Urinary bladder (tissue), 4 donors: ENCODE results near the gene GARNL3. TPM values are rescaled to one million over a fixed set of nuclear protein-coding genes. Genes with fewer than 3 reads are reported as not detected.
A peak's percentile ranks its signal among the peaks of the same experiment; 100 is the strongest.

Source experiments
- DNase-seq: peaks from one replicate; pipeline ENCODE4 v3.0.0-alpha.2; 2015; ENCODE audit errors: extremely low spot score
- H3K27ac ChIP-seq: one replicate; pipeline ENCODE4 v1.5.1; 2013; ENCODE audit warnings: low read depth, mild to moderate bottlenecking, moderate library complexity
- H3K36me3 ChIP-seq: one replicate; pipeline ENCODE4 v1.6.1; 2013; ENCODE audit warnings: mild to moderate bottlenecking, moderate library complexity; ENCODE audit not compliant: insufficient read depth
- H3K4me1 ChIP-seq: one replicate; pipeline ENCODE4 v1.6.1; 2013; ENCODE audit warnings: mild to moderate bottlenecking, moderate library complexity; ENCODE audit not compliant: insufficient read depth
- H3K4me3 ChIP-seq: one replicate; pipeline ENCODE4 v1.5.1; 2013; ENCODE audit warnings: low read depth, low read length
- WGBS: extraction: QIAGEN DNeasy Blood & Tissue Kit; methylation state at CpG from one replicate; pipeline ENCODE4 v1.1.7; 2013; 5-methylcytosine and 5-hydroxymethylcytosine counted together
- polyA plus RNA-seq: library from polyadenylated mRNA; stranded (reverse); fragments of 200-250 nt; gene quantifications from one replicate; pipeline ENCODE4 v1.2.3, GENCODE V29; 2013
- total RNA-seq: library from RNA; depleted of rRNA; stranded (reverse); fragments of >200 nt; gene quantifications from one replicate; pipeline ENCODE4 v1.2.3, GENCODE V29; 2014
- donor health status: healthy with polysubstance abuse.
- donor health status: healthy.

The GARNL3 gene
- total and polyA plus RNA-seq, 2 donors: 22.0 to 58.0 TPM

- Histone ChIP-seq H3K27ac (no peak overlapping the region), H3K36me3 (no peaks in the 10 kb centered on the region), H3K4me1 (no peaks in the 10 kb centered on the region), H3K4me3 (peak overlapping the region; percentile 73)
- DNase-seq: no peak
- WGBS: 25% methylated on average over 41 of the region's 42 CpGs
Observed at GRCh38 chr9:127225801-127226625, 38.6 kb upstream of the GARNL3 start.

GRCh38 chr9:127229691-127230417, 34.7 kb upstream of the GARNL3 start:
- Histone ChIP-seq H3K36me3 (no peaks in the 10 kb centered on the region), H3K4me1 (no peaks in the 10 kb centered on the region), H3K27ac (no peak overlapping the region), H3K4me3 (no peak overlapping the region)
- 95% methylated on average over 4 of the region's 4 CpGs for WGBS
- no peak for DNase-seq

- Histone ChIP-seq H3K36me3 (no peaks in the 10 kb centered on the region), H3K27ac (no peak overlapping the region), H3K4me1 (no peaks in the 10 kb centered on the region), H3K4me3 (no peak overlapping the region)
- no peak for DNase-seq
- WGBS: 93% methylated on average over 3 of the region's 3 CpGs
Observed at GRCh38 chr9:127231666-127232065, 32.9 kb upstream of the GARNL3 start.

GRCh38 chr9:127232833-127233549, 31.6 kb upstream of the GARNL3 start:
- Histone ChIP-seq H3K27ac (no peak overlapping the region), H3K4me1 (no peaks in the 10 kb centered on the region), H3K4me3 (no peak overlapping the region), H3K36me3 (no peaks in the 10 kb centered on the region)
- DNase-seq: no peak
- WGBS: 89% methylated on average over 4 of the region's 4 CpGs

GRCh38 chr9:127233550-127233949, 31.0 kb upstream of the GARNL3 start:
- 51% methylated on average over 4 of the region's 4 CpGs for WGBS
- Histone ChIP-seq H3K36me3 (no peaks in the 10 kb centered on the region), H3K4me3 (no peak overlapping the region), H3K27ac (no peak overlapping the region), H3K4me1 (no peaks in the 10 kb centered on the region)
- no peak for DNase-seq

GRCh38 chr9:127233989-127234388, 30.6 kb upstream of the GARNL3 start:
- no peak overlapping the region for H3K4me3 ChIP-seq
- H3K27ac ChIP-seq: no peak overlapping the region
- DNase-seq: no peak
- no peaks in the 10 kb centered on the region for H3K36me3 ChIP-seq
- no peaks in the 10 kb centered on the region for H3K4me1 ChIP-seq
- 53% methylated on average over 1 of the region's 1 CpG for WGBS

GRCh38 chr9:127237801-127238200, 26.8 kb upstream of the GARNL3 start:
- H3K4me1 ChIP-seq: no peaks in the 10 kb centered on the region
- H3K27ac ChIP-seq: no peak overlapping the region
- H3K4me3 ChIP-seq: no peak overlapping the region
- no peak for DNase-seq
- WGBS: 88% methylated on average over 4 of the region's 4 CpGs
- H3K36me3 ChIP-seq: no peaks in the 10 kb centered on the region

GRCh38 chr9:127241354-127241753, 23.2 kb upstream of the GARNL3 start:
- no peak for DNase-seq

GRCh38 chr9:127244609-127245601, 19.7 kb upstream of the GARNL3 start:
- H3K36me3 ChIP-seq: no peaks in the 10 kb centered on the region

More at GRCh38 chr9:127241354-127241753, 23.2 kb upstream of the GARNL3 start:
- Histone ChIP-seq H3K36me3 (no peaks in the 10 kb centered on the region), H3K4me1 (no peaks in the 10 kb centered on the region), H3K27ac (no peak overlapping the region), H3K4me3 (no peak overlapping the region)
- 90% methylated on average over 2 of the region's 2 CpGs for WGBS

GRCh38 chr9:127245637-127246164, 18.9 kb upstream of the GARNL3 start:
- peak overlapping the region; percentile 49 for H3K4me3 ChIP-seq
- H3K27ac ChIP-seq: no peak overlapping the region
- no peak for DNase-seq
- 77% methylated on average over 8 of the region's 8 CpGs for WGBS
- H3K36me3 ChIP-seq: no peaks in the 10 kb centered on the region
- no peaks in the 10 kb centered on the region for H3K4me1 ChIP-seq

More at GRCh38 chr9:127244609-127245601, 19.7 kb upstream of the GARNL3 start:
- DNase-seq: peak; percentile 88
- peak overlapping the region; percentile 49 for H3K4me3 ChIP-seq
- peak overlapping the region; percentile 65 for H3K27ac ChIP-seq
- H3K4me1 ChIP-seq: no peaks in the 10 kb centered on the region
- 7% methylated on average over 53 of the region's 53 CpGs for WGBS

- no peak overlapping the region for H3K4me3 ChIP-seq
- 90% methylated on average over 3 of the region's 3 CpGs for WGBS
- H3K27ac ChIP-seq: no peak overlapping the region
- no peak for DNase-seq
- H3K4me1 ChIP-seq: no peaks in the 10 kb centered on the region
- no peaks in the 10 kb centered on the region for H3K36me3 ChIP-seq
Observed at GRCh38 chr9:127248241-127248640, 16.3 kb upstream of the GARNL3 start.

- 88% methylated on average over 5 of the region's 5 CpGs for WGBS
- no peaks in the 10 kb centered on the region for H3K36me3 ChIP-seq
- H3K27ac ChIP-seq: no peak overlapping the region
- DNase-seq: no peak
- H3K4me3 ChIP-seq: no peak overlapping the region
- no peaks in the 10 kb centered on the region for H3K4me1 ChIP-seq
Observed at GRCh38 chr9:127249877-127250276, 14.7 kb upstream of the GARNL3 start.
